Fibroblast of lung (primary cell): ENCODE data around the gene PCDHB12.

Source experiments
- CTCF ChIP-seq, 2 donors: IDR thresholded peaks in 1 of 2; conservative IDR thresholded peaks in 1 of 2; 1 replicate in 1 of 2; 2 replicates in 1 of 2; pipeline ENCODE4 v1.5.1; 2011 to 2012; ENCODE audit warnings: low read length in 2 of 2, control low read depth in 1 of 2, inconsistent platforms in 1 of 2, low read depth in 1 of 2, mild to moderate bottlenecking in 1 of 2
- EZH2 ChIP-seq: IDR thresholded peaks from 2 replicates; pipeline ENCODE4 v1.5.1; 2012; ENCODE audit warnings: low read length, control low read depth, mild to moderate bottlenecking; ENCODE audit errors: missing control alignments

DNA sequence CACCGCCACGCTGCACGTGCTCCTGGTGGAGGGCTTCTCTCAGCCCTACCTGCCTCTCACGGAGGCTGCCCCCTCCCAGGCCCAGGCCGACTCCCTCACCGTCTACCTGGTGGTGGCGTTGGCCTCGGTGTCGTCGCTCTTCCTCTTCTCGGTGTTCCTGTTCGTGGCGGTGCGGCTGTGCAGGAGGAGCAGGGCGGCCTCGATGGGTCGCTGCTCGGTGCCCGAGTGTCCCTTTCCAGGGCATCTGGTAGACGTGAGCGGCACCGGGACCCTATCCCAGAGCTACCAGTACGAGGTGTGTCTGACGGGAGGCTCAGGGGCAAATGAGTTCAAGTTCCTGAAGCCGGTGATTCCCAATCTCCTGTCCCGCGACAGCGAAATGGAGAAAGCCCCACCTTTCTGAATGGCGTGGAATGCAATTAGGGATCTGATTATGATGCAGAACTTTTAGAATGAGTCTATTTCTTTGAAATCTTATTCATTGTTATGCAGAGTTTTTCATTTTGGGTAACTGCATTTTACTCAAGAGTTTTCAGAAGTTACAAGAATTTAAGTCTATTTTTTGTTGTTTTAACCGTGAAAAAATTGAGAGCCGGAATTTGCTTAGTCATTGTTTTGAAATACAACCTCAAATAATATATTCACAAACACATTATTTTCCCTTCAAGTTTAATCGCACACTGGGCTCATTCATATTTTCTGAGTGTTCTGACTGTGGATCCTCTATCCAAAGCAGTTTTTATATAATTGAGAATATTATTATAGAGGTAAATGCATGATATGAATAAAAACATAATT, 28.2 kb downstream of the PCDHB12 start:
- TF ChIP-seq CTCF (conservative IDR thresholded peaks at IDR 0.05 in 1 of 2, IDR thresholded peaks at IDR 0.05 in 1 of 2; ENCODE audit: low read depth in 1 of 2, low read length in 2 of 2), result no peak
- no peak for TF ChIP-seq EZH2
